SU-DHL-6 (cell line): ENCODE measurements around the gene FAM135A.

Source experiments
- H2AFZ ChIP-seq: fragments of 200-600 bp; sonication (generic); 2 replicates; pipeline ENCODE4 v1.6.1; 2014; ENCODE audit warnings: low read depth, mild to moderate bottlenecking, moderate library complexity, mixed read lengths, antibody characterized with exemption, low read length; ENCODE audit not compliant: severe bottlenecking
- H3F3A ChIP-seq: fragments of 200-600 bp; shearing (Covaris generic); 2 replicates; pipeline ENCODE4 v1.6.0; 2016; ENCODE audit warnings: antibody characterized with exemption, mild to moderate bottlenecking; ENCODE audit not compliant: insufficient read depth
- H3K27ac ChIP-seq: fragments of 200-600 bp; sonication (generic); 2 replicates; pipeline ENCODE4 v1.5.1; 2016; ENCODE audit warnings: low read depth, mild to moderate bottlenecking, low read length, moderate library complexity, mixed read lengths
- H3K27me3 ChIP-seq: fragments of 200-600 bp; sonication (generic), shearing (Covaris generic); 2 replicates; pipeline ENCODE4 v1.6.0; 2014; ENCODE audit warnings: mild to moderate bottlenecking, low read length
- H3K36me3 ChIP-seq: fragments of 200-600 bp; sonication (generic); 2 replicates; pipeline ENCODE4 v1.6.1; 2014; ENCODE audit warnings: mild to moderate bottlenecking, low read length, mixed read lengths
- H3K4me2 ChIP-seq: fragments of 300-600, 200-600 bp; shearing (Covaris generic), sonication (generic); 2 replicates; pipeline ENCODE4 v1.6.0; 2014; ENCODE audit warnings: low read length, low read depth, mild to moderate bottlenecking; ENCODE audit not compliant: poor library complexity, severe bottlenecking
- H3K4me3 ChIP-seq: fragments of 200-600 bp; sonication (generic); 2 replicates; pipeline ENCODE4 v1.5.1; 2014; ENCODE audit warnings: antibody characterized with exemption, low read length, mild to moderate bottlenecking, mixed read lengths; ENCODE audit not compliant: insufficient read depth, poor library complexity, severe bottlenecking
- H3K79me2 ChIP-seq: fragments of 200-600 bp; sonication (generic); 2 replicates; pipeline ENCODE4 v1.6.1; 2014; ENCODE audit warnings: mild to moderate bottlenecking, low read length, moderate library complexity; ENCODE audit not compliant: insufficient read depth
- H3K9ac ChIP-seq: fragments of 200-600 bp; sonication (generic); 2 replicates; pipeline ENCODE4 v1.7.0; 2014; ENCODE audit warnings: mild to moderate bottlenecking, low read length
- H3K9me2 ChIP-seq: fragments of 200-600 bp; sonication (generic); replicated peaks from 2 replicates; pipeline ENCODE4 v1.6.1; 2014; ENCODE audit warnings: low read length; ENCODE audit not compliant: insufficient read depth
- H3K9me3 ChIP-seq: fragments of 200-600 bp; sonication (generic); 2 replicates; pipeline ENCODE4 v1.6.1; 2014; ENCODE audit warnings: low read length, mixed read lengths; ENCODE audit not compliant: insufficient read depth
- H4K20me1 ChIP-seq: fragments of 200-600 bp; sonication (generic); 2 replicates; pipeline ENCODE4 v1.6.1; 2014; ENCODE audit warnings: low read depth, mild to moderate bottlenecking, antibody characterized with exemption, low read length, moderate library complexity, mixed read lengths
- EZH2phosphoT487 ChIP-seq: fragments of 200-600 bp; sonication (generic), shearing (Covaris generic); conservative IDR thresholded peaks from 2 replicates; pipeline ENCODE4 v1.6.1; 2018; ENCODE audit warnings: mild to moderate bottlenecking, antibody characterized with exemption, low read length, moderate library complexity, mixed read lengths
- TF ChIP-seq, protein P1 (sequence below): fragments of 200-600 bp; sonication (generic); IDR thresholded peaks from one replicate; pipeline ENCODE4 v1.5.1; 2017; ENCODE audit warnings: antibody characterized with exemption, mild to moderate bottlenecking, low read length, moderate library complexity; ENCODE audit not compliant: insufficient read depth, poor library complexity, severe bottlenecking

FAM135A gene

DNA sequence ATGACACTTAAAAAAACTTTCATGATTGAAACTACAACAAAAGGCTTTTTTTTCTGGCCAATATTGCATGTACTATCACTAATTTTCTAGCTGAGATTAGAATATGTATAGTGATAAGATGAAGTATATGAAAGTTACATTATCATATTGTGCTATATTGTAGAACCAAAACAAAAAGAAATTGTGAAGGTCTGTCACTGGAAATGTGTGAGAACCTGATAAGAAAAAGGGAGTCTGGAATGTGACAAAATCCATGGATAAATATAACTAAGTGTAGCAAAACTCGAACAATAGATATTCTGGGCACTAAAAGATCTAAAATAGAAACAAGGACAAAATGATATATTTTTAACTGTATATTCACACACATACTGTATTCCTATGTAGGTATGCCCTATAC is 36.7 kb upstream of the FAM135A start:
- Histone ChIP-seq H3K9me3 (no peaks in the 10 kb centered on the region), H3K4me3 (no peak overlapping the region), H3K9ac (no peak overlapping the region), H3K27me3 (no peaks in the 10 kb centered on the region), H3K9me2 (no peaks in the 10 kb centered on the region), H3K36me3 (no peaks in the 10 kb centered on the region), H2AFZ (no peak overlapping the region), H3F3A (no peaks in the 10 kb centered on the region), H3K4me2 (no peak overlapping the region), H3K27ac (no peak overlapping the region), H4K20me1 (no peaks in the 10 kb centered on the region), H3K79me2 (no peaks in the 10 kb centered on the region)
- no peak for TF ChIP-seq EZH2phosphoT487
- TF ChIP-seq, protein P1, sequence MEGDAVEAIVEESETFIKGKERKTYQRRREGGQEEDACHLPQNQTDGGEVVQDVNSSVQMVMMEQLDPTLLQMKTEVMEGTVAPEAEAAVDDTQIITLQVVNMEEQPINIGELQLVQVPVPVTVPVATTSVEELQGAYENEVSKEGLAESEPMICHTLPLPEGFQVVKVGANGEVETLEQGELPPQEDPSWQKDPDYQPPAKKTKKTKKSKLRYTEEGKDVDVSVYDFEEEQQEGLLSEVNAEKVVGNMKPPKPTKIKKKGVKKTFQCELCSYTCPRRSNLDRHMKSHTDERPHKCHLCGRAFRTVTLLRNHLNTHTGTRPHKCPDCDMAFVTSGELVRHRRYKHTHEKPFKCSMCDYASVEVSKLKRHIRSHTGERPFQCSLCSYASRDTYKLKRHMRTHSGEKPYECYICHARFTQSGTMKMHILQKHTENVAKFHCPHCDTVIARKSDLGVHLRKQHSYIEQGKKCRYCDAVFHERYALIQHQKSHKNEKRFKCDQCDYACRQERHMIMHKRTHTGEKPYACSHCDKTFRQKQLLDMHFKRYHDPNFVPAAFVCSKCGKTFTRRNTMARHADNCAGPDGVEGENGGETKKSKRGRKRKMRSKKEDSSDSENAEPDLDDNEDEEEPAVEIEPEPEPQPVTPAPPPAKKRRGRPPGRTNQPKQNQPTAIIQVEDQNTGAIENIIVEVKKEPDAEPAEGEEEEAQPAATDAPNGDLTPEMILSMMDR, result no peak

DNA sequence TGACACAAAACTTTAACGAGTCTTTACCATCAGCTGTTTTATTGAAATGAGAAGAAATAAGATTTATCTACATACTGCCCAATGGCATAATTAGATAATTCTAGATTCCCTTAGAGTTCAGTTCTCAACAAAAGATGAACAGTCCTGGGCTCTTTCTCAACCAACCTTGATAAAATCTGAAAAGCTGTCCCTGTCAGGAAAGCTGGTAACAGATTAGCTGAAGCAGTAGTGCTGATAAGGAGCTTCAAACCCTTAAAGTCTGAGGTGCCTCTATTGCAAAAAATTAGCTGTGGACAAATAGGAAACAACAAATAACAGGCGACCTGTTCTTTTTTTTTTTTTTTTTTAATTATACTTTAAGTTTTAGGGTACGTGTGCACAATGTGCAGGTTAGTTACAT is 35.9 kb upstream of the FAM135A start:
- H2AFZ ChIP-seq, result no peak overlapping the region
- no peak overlapping the region for H3K4me2 ChIP-seq
- H3K27ac ChIP-seq, result no peak overlapping the region
- no peaks in the 10 kb centered on the region for H3K79me2 ChIP-seq
- no peak overlapping the region for H3K9ac ChIP-seq
- no peaks in the 10 kb centered on the region for H3K9me3 ChIP-seq
- no peaks in the 10 kb centered on the region for H3K27me3 ChIP-seq
- no peaks in the 10 kb centered on the region for H4K20me1 ChIP-seq
- no peaks in the 10 kb centered on the region for H3K36me3 ChIP-seq
- H3F3A ChIP-seq, result no peaks in the 10 kb centered on the region
- H3K4me3 ChIP-seq, result no peak overlapping the region
- TF ChIP-seq, protein P1, result no peak
- no peak for TF ChIP-seq EZH2phosphoT487
- no peaks in the 10 kb centered on the region for H3K9me2 ChIP-seq

DNA sequence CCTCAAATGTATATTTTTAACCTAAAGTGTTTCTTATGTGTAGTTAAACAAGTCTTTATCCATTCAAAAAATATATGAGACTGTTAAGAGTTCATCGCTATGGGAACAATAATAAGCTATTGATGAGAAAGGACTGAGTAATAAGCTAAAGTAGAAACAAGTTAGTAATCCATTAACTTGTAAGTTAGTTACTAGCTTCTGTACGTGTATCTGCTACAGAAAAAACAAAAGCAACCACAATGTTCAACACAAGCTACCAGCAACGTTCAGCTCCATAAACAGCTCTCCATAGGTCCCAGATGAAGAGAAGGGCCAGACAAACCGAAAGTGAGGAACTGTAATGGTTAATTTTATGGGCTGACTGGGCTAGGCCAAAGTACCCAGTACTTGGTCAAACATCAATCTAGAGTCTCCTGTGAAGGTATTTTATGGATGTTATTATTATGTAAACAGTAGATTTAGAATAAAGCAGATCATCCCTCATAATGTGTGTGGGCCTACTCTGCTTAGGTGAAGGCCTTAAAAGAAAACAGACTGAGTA is 33.8 kb upstream of the FAM135A start:
- no peak overlapping the region for H3K27ac ChIP-seq
- H2AFZ ChIP-seq, result no peak overlapping the region
- no peak overlapping the region for H3K9ac ChIP-seq
- no peak overlapping the region for H3K4me3 ChIP-seq
- H3K9me3 ChIP-seq, result no peaks in the 10 kb centered on the region
- TF ChIP-seq EZH2phosphoT487, result no peak
- TF ChIP-seq, protein P1, result no peak
- no peaks in the 10 kb centered on the region for H3K27me3 ChIP-seq
- H3K36me3 ChIP-seq, result no peaks in the 10 kb centered on the region
- no peaks in the 10 kb centered on the region for H3K79me2 ChIP-seq
- no peaks in the 10 kb centered on the region for H4K20me1 ChIP-seq
- H3K9me2 ChIP-seq, result no peaks in the 10 kb centered on the region
- H3K4me2 ChIP-seq, result no peak overlapping the region
- H3F3A ChIP-seq, result no peaks in the 10 kb centered on the region
